GM18873 (cell line): ENCODE measurements around the gene FILIP1.

Experiments
- ATAC-seq: cut with Tn5 transposase; IDR thresholded peaks from one replicate; pipeline ENCODE4 v1.9.1; 2021; ENCODE audit warnings: mild to moderate bottlenecking, moderate library complexity, moderate number of reproducible peaks; ENCODE audit not compliant: unreplicated experiment, low FRiP score

Gene FILIP1

GRCh38 chr6:75493400-75494064, at the start of gene FILIP1:
TSS of gene FILIP1 (minus strand) at chr6:75493800. CDS start at chr6:75414972, 78,828 bp downstream.
- no peak for ATAC-seq

GRCh38 chr6:75543311-75543710, 49.7 kb upstream of the FILIP1 start:
- ATAC-seq, result no peak

GRCh38 chr6:75539136-75539535, 45.5 kb upstream of the FILIP1 start:
- no peak for ATAC-seq

GRCh38 chr6:75532521-75532920, 38.9 kb upstream of the FILIP1 start:
- no peak for ATAC-seq

GRCh38 chr6:75531174-75531573, 37.6 kb upstream of the FILIP1 start:
- no peak for ATAC-seq

GRCh38 chr6:75530696-75531095, 37.1 kb upstream of the FILIP1 start:
- no peak for ATAC-seq

GRCh38 chr6:75528423-75528822, 34.8 kb upstream of the FILIP1 start:
- no peak for ATAC-seq

- peak; percentile 84 for ATAC-seq
Measured at GRCh38 chr6:75526502-75527127, 33.0 kb upstream of the FILIP1 start.

GRCh38 chr6:75525682-75526081, 32.1 kb upstream of the FILIP1 start:
- no peak for ATAC-seq

- no peak for ATAC-seq
Measured at GRCh38 chr6:75524322-75524972, 30.8 kb upstream of the FILIP1 start.

- ATAC-seq, result no peak
Measured at GRCh38 chr6:75516757-75517156, 23.2 kb upstream of the FILIP1 start.

GRCh38 chr6:75512591-75512990, 19.0 kb upstream of the FILIP1 start:
- ATAC-seq, result no peak

GRCh38 chr6:75505424-75505823, 11.8 kb upstream of the FILIP1 start:
- ATAC-seq, result no peak

GRCh38 chr6:75504465-75505222, 11.0 kb upstream of the FILIP1 start:
- ATAC-seq, result no peak

- no peak for ATAC-seq
Measured at GRCh38 chr6:75503291-75503690, 9.7 kb upstream of the FILIP1 start.

- no peak for ATAC-seq
Measured at GRCh38 chr6:75502884-75503283, 9.3 kb upstream of the FILIP1 start.

GRCh38 chr6:75501756-75502155, 8.2 kb upstream of the FILIP1 start:
- no peak for ATAC-seq

- no peak for ATAC-seq
Measured at GRCh38 chr6:75499640-75500039, 6.0 kb upstream of the FILIP1 start.

- ATAC-seq, result no peak
Measured at GRCh38 chr6:75498862-75499261, 5.3 kb upstream of the FILIP1 start.

GRCh38 chr6:75497994-75498393, 4.4 kb upstream of the FILIP1 start:
- ATAC-seq, result no peak

GRCh38 chr6:75495011-75495410, 1.4 kb upstream of the FILIP1 start:
- no peak for ATAC-seq
